GM21515 (cell line): ENCODE data around the gene TAOK3.
A peak's percentile ranks its signal among the peaks of the same experiment; 100 is the strongest.
"Not testable (repeated sequence)": the region's sequence is repeated elsewhere in the genome, so short reads cannot be mapped to it uniquely, and the experiment has no call there.

ENCODE experiments used
- ATAC-seq: cut with Tn5 transposase; IDR thresholded peaks from one replicate; pipeline ENCODE4 v1.9.1; 2021; ENCODE audit not compliant: unreplicated experiment

Gene TAOK3

GRCh38 chr12:118372541-118373495 lies at the start of gene TAOK3:
TSS of gene TAOK3 (minus strand) at chr12:118372907. CDS start at chr12:118255567, 117,340 bp downstream.
- peak; percentile 76 for ATAC-seq

GRCh38 chr12:118420673-118421072 lies 48.0 kb upstream of the TAOK3 start:
- ATAC-seq = no peak

- ATAC-seq = no peak
These were observed 45.8 kb upstream of the TAOK3 start for GRCh38 chr12:118418385-118419057.

- no peak for ATAC-seq
These were observed 45.2 kb upstream of the TAOK3 start for GRCh38 chr12:118417942-118418341.

GRCh38 chr12:118409834-118410233 lies 37.1 kb upstream of the TAOK3 start:
- ATAC-seq = no peak

GRCh38 chr12:118408241-118408640 lies 35.5 kb upstream of the TAOK3 start:
- not testable (repeated sequence) for ATAC-seq

- ATAC-seq = no peak
These were observed 32.3 kb upstream of the TAOK3 start for GRCh38 chr12:118404876-118405521.

GRCh38 chr12:118402251-118402650 lies 29.5 kb upstream of the TAOK3 start:
- no peak for ATAC-seq

GRCh38 chr12:118398940-118399339 lies 26.2 kb upstream of the TAOK3 start:
- no peak for ATAC-seq

GRCh38 chr12:118398524-118398923 lies 25.8 kb upstream of the TAOK3 start:
- ATAC-seq = no peak

- no peak for ATAC-seq
These were observed 25.2 kb upstream of the TAOK3 start for GRCh38 chr12:118397708-118398440.

- ATAC-seq = no peak
These were observed 19.1 kb upstream of the TAOK3 start for GRCh38 chr12:118391836-118392235.

- ATAC-seq = no peak
These were observed 18.7 kb upstream of the TAOK3 start for GRCh38 chr12:118391424-118391823.

- no peak for ATAC-seq
These were observed 5.3 kb upstream of the TAOK3 start for GRCh38 chr12:118377884-118378470.

GRCh38 chr12:118377021-118377883 lies 4.5 kb upstream of the TAOK3 start:
- no peak for ATAC-seq

- peak; percentile 30 for ATAC-seq
These were observed 3.6 kb upstream of the TAOK3 start, which contains the start of gene SUDS3 for GRCh38 chr12:118376089-118377020. TSS of gene SUDS3 (plus strand) at chr12:118376555. CDS start at chr12:118376692, 137 bp downstream.

GRCh38 chr12:118375348-118375747 lies 2.6 kb upstream of the TAOK3 start:
- ATAC-seq = no peak

GRCh38 chr12:118374909-118375308 lies 2.2 kb upstream of the TAOK3 start:
- ATAC-seq = no peak
